ENCODE measurements around the gene ERCC8. TPM values are rescaled to one million over a fixed set of nuclear protein-coding genes. Genes with fewer than 3 reads are reported as not detected.
A peak's percentile ranks its signal among the peaks of the same experiment; 100 is the strongest.

The ERCC8 gene
- total and polyA plus RNA-seq, 9 of the 15 experiments (the other 6 are each of a cell fraction or from before 2014, with no cell fraction given) = 10.1 to 41.8 (median 24.4) TPM

GRCh38 chr5:60829490-60830266 lies 115.2 kb downstream of the ERCC8 start:
- Histone ChIP-seq H3K36me3 (ENCODE audit: control insufficient read depth, insufficient read depth, low read length) (no peaks in the 10 kb centered on the region), H3K9me3 (replicated peaks; ENCODE audit: control insufficient read depth, insufficient read depth, low read depth, low read length) (no peaks in the 10 kb centered on the region), H3K4me3 (no peak overlapping the region), H3K27me3 (ENCODE audit: control insufficient read depth in 2 of 2, insufficient read depth in 2 of 2, low read length in 2 of 2) (no peaks in the 10 kb centered on the region), H3K4me2 (ENCODE audit: insufficient read depth, low read length) (no peak overlapping the region), H3K4me1 (replicated peaks in 1 of 2; ENCODE audit: control insufficient read depth in 2 of 2, insufficient read depth in 2 of 2, low read length in 2 of 2) (no peaks in the 10 kb centered on the region), H3K27ac (ENCODE audit: extremely low read depth, low read depth, low read length) (no peak overlapping the region), H2AFZ (ENCODE audit: low read depth, low read length) (no peak overlapping the region), H4K20me1 (replicated peaks; ENCODE audit: control insufficient read depth, insufficient read depth, low read length) (no peaks in the 10 kb centered on the region), H3K79me2 (ENCODE audit: control insufficient read depth, insufficient read depth, low read length) (no peaks in the 10 kb centered on the region), H3K9me1 (ENCODE audit: control insufficient read depth, insufficient read depth, low read length) (no peaks in the 10 kb centered on the region), H3K9ac (ENCODE audit: insufficient read depth in 1 of 2, low read depth in 2 of 2, low read length in 2 of 2) (no peak overlapping the region)
- intact Hi-C loops (cut with micrococcal nuclease) = no loop called here
- CTCF ChIA-PET (ENCODE audit: low intra/inter-chr PET ratio) = no interaction called here
- TF ChIP-seq RBM17 (IDR thresholded peaks at IDR 0.05; ENCODE audit: borderline replicate concordance, low read depth, low read length) = no peak
- no peak for TF ChIP-seq HBP1 (CRISPR knock-in tag; IDR thresholded peaks at IDR 0.05)
- no peak for TF ChIP-seq BHLHE40 (IDR thresholded peaks at IDR 0.05; ENCODE audit: low read length)
- no peak for TF ChIP-seq SRSF3 (IDR thresholded peaks at IDR 0.05; ENCODE audit: insufficient read depth, low read length)
- no peak for TF ChIP-seq CEBPB (tag; IDR thresholded peaks at IDR 0.05)
- TF ChIP-seq, protein P1, sequence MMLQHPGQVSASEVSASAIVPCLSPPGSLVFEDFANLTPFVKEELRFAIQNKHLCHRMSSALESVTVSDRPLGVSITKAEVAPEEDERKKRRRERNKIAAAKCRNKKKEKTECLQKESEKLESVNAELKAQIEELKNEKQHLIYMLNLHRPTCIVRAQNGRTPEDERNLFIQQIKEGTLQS (IDR thresholded peaks at IDR 0.05) = peak; percentile 34; the same call in 1 of the 2 replicates
- TF ChIP-seq, protein P1 (CRISPR knock-in tag; conservative IDR thresholded peaks at IDR 0.05) = no peak
- TF ChIP-seq, protein P2, sequence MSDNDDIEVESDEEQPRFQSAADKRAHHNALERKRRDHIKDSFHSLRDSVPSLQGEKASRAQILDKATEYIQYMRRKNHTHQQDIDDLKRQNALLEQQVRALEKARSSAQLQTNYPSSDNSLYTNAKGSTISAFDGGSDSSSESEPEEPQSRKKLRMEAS (CRISPR knock-in tag; IDR thresholded peaks at IDR 0.05) = no peak
- no peak for TF ChIP-seq CEBPG (CRISPR knock-in tag; IDR thresholded peaks at IDR 0.05)
- peak in 1 of 2 experiments; percentile 74; a peak in 2 of 4 replicates for TF ChIP-seq CEBPG (tag; conservative IDR thresholded peaks at IDR 0.05 in 1 of 2, IDR thresholded peaks at IDR 0.05 in 1 of 2)
- TF ChIP-seq MEIS2 (IDR thresholded peaks at IDR 0.05; ENCODE audit: partially characterized antibody) = peak; percentile 53
- TF ChIP-seq FOSL1 (tag; conservative IDR thresholded peaks at IDR 0.05) = peak; percentile 52
- DNase-seq (ENCODE audit: extremely low read depth in 1 of 4, low spot score in 3 of 4) (no peak), ATAC-seq (no peak), FAIRE-seq (no peak)
- in situ Hi-C loops (cut with MboI) = no loop called here
- BruUV-seq (replicated peaks) = no TSS peak
- POLR2A ChIA-PET = interaction anchor here (0.6 to 1.3 kb wide), 3 partner anchors 9 to 15 kb away, joined by 3 read pairs; no protein-coding TSS in a partner anchor
- WGBS (ENCODE audit: insufficient coverage, low coverage, missing lambda C conversion rate) = 13% methylated on average over 2 of the region's 2 CpGs

Data from K562 (cell line).